ENCODE measurements around the gene CREB5.
"Not testable (repeated sequence)": the region's sequence is repeated elsewhere in the genome, so short reads cannot be mapped to it uniquely, and the experiment has no call there.

The CREB5 gene

DNA sequence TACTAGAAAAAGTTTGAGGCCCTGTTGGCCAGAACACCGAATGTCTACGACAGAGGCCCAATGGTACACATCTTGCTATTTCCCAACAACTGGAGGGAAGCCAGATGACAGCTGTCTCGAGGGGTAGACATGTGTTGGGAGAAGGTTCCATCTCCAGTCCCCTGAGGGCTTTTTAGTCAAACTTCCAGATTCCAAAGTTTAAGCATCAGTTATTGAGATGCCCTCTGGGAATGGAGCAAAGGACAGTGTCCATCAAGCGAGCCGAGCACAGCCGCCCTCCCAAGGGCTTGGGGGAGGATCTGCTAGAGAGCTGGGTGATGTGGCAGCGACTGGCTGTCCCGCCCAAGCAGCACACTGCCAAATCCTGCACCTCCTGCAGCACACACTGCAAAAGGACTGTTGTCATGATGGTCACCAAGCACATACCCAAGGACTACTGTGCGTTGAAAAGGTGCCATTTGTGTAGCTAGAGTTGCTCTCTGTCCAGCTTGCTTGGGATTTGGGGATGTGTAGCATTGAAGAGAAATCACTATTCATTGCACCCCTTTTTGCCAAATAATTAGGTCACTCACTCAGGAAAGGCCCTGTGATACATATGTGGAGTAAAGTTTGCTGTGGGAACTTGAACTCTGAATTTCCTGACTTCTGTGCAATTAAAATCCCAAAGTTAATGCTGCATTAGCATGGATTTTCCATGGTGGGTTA is 381.2 kb downstream of the CREB5 start:
- DNase-seq: no peak

DNA sequence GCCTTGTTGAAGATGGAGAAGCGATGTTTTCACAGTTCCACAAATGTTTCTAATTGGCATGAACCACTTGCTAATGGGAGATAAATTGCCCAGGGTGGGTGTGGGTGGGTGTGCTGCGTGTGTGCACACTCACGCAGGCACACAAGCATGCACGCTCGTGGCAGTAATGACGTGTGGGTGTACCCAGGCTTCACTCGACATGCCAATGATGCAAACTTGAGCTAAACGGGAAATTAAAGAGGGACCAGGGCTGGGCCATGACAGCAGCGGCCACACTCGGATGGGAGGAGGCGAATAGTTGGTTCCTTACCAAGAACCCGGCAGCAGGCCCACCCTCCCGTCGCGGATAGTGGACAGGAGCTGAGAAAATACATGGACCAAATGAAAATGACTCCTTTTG is 386.0 kb downstream of the CREB5 start:
- no peak for DNase-seq

DNA sequence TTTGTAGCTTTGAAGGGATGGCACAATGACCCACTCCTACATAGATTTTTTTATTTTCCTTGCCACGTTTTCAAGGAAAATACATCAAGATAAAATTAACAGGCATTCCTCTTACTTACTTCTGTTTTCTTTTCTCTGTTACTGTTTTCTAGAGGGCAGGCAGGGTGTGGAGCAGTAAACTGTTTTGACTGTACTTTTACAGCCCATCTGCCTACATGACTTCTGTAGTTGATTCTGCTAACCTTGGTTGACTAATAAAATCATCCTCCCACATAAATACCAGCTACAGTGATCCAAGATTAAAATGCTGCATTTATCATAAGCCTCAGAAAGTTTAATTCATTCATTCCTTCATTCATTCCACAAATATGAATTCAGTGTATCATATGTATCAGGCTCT is 387.3 kb downstream of the CREB5 start:
- DNase-seq: peak; percentile 41

DNA sequence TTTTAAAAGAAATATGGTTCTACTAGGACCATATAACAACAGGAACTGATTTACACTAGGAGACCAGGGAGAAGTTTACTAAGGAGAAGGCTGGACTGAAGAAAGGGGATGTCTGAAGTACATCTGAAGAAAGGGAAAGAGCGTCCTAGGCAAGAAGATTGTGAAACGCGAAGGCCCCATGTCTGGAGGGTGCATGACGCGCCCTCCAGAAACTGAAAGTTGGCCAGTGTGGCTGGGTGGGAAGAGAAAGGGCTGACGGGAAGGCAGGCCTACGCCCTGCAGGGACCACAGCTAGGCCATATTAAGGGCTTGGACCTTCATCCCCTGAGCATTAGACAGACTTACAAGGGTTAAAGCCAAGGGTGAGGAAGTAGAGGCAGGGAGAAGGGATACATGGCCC is 387.8 kb downstream of the CREB5 start:
- no peak for DNase-seq

DNA sequence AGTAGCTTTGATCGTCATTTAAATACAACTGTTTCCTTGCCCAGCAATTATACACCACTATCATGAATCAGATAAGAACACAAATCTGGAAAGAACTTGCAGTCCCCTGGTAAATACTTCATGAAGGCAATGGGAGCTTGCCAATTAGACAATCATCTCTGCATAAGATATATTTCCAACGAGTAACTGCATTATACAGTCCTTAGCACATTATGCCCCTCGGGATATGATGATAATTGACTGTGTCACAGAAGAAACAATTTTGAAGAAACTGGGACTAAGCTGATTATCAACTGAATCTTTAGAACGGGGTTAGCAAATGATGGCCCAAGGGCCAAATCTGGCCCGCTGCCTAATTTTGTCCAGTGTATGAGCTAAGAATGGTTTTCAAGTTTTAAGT is 390.1 kb downstream of the CREB5 start:
- DNase-seq: no peak

GRCh38 chr7:28804157-28804556 is 391.8 kb downstream of the CREB5 start:
- DNase-seq: no peak

GRCh38 chr7:28804990-28805389 is 392.7 kb downstream of the CREB5 start:
- DNase-seq: peak; percentile 94

DNA sequence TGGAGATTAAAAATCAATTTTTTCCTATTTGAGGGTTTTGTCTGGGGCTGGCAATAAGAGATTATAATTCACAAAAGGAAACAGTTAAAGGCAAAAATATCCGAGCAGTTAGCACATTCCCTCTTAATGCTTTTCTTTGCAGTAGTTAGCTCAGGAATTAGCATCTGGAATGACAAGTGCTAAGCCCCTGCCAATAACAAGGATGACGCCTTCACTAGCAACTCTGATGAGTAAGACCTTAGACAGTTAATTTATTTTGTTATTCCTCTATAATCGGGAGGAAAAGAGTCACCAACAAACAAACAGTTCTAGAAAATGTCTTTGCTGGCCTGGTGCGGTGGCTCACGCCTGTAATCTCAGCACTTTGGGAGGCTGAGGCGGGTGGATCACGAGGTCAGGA is 394.5 kb downstream of the CREB5 start:
- DNase-seq: peak; percentile 61

GRCh38 chr7:28807396-28807994 is 395.2 kb downstream of the CREB5 start:
- no peak for DNase-seq

- DNase-seq: peak; percentile 60
Observed at GRCh38 chr7:28808796-28809533, 396.6 kb downstream of the CREB5 start.

DNA sequence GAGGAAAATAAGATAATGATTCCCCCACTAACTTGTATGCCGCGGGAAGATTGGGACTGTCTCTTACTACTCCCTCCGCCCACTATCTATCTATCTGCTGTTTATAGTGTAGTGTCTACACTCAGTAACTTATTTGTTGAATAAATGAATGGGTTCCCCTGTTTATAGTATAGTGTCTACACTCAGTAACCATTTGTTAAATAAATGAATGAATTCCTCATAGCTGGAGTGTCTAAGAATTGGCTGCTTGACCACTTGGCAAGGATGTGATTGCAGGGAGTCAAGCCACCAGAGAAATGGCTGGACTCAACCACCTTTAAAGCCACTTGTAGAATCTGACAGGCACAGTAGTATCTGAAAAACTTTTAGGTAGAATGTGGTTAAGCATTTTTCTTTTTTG is 398.7 kb downstream of the CREB5 start:
- no peak for DNase-seq

DNA sequence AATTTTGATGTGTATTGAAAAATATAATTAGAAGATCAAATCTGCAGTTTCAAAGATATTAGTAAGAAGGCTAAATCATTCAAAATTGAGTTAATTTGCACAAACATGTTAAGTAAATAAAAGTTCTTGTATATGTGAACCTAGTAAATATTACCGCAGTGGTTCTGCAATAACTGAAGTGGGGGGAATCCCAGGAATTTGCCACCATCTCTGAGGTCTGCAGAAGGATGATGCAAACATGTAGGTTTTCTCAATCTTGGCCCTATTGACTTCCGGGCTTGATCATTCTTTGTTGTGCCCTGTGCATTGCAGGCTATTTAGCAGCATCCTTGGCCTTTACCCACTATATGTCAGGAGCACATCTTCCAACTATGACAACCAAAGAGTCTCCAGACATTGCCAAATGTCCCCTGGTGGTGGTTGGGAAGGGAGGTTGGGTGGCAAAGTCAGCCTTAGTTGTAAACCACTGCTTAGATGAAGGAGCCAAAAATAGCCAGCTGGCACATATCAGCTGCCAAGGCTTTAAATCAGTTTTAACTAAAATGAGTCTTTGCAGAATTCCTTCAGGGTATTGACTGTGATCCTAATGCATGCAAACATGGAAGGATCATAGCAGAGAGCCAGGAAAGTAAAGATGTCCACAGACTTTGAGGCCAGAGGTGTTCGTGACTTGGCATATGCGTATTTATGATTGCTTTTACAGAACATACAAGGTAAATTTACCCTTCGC is 399.5 kb downstream of the CREB5 start:
- DNase-seq: no peak

DNA sequence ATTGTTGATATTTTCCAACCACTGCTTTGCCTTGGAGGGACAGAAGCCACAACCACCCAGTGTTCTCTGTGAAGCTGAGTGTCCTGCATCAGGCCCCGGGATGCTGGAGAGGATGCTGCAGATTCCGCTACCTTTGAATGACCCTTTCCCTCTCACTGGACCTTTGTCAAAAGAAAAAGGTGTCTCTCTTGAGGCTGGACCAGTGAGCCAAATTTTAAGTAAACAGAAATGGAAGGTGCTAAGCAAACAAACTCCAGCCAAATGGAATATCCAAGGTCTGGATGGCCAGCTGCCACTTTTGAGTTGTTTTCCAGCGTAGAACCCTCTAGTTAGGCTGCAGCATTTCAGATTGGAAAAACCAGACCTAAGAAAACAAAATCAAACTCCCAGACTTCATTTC is 400.3 kb downstream of the CREB5 start:
- DNase-seq: no peak

- DNase-seq: no peak
Observed at GRCh38 chr7:28813243-28813962, 401.1 kb downstream of the CREB5 start.

DNA sequence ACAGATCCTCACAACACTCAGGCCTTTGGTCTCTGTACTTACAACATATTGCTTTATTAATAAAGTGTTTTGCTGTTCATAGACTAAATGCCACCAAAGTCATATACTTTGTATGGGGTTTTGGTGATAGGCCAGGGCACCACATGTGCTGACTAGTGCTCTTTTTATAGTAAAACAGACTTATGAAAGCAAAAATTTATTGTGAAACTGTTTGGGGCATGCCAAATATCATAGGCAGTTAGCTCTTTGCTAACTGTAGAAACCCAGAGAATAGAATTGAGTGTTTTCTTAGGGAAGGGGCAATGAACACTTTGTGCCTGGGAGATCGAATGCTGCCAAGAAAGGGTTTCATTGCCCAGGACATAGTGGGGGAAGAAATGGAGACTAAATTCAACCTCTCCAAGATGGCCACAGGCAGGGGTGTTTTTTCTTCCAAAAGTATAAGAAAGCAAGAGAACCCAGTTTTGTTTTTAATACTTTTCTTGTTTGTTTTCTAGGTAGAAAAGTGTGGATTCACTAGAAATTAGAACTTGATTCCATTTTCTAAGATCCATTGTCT is 403.1 kb downstream of the CREB5 start:
- no peak for DNase-seq

- DNase-seq: no peak
Observed at GRCh38 chr7:28815928-28816373, 403.6 kb downstream of the CREB5 start.

DNA sequence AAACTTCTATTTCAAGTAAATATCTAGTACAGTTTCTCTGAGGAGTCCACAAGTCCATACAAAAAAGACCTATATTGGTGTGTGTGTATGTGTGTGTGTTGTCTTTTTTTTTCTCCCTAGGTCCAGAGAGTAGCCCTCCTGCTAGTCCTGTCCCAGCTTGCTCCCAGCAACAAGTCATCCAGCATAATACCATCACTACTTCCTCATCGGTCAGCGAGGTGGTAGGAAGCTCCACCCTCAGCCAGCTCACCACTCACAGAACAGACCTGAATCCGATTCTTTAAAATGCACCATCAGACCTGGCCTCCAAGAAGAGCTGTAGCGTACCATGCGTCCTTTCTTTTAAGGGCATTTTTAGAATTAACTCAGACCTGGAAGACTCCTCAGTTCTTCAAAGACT is 406.7 kb downstream of the CREB5 start:
- no peak for DNase-seq

- no peak for DNase-seq
Observed at GRCh38 chr7:28823582-28823981, 411.3 kb downstream of the CREB5 start.

DNA sequence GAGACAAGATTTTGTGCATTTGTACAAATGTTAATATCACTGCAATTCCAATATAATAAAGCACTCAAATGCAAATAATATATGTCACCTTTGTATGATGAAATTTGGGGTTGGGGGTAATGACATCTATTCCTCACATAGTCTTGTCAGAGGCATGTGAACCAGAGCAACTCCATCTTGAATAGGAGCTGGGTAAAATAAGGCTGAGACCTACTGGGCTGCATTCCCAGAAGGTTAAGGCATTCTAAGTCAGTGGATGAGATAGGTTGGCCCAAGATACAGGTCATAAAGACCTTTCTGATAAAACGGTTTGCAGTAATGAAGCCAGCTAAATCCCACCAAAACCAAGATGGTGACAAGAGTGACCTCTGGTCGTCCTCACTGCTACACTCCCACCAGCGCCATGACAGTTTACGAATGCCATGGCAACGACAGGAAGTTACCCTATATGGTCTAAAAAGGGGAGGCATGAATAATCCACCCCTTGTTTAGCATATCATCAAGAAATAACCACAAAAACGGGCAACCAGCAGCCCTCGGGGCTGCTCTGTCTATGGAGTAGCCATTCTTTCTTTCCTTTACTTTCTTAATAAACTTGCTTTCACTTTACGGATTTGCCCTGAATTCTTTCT is 413.6 kb downstream of the CREB5 start:
- DNase-seq: not testable (repeated sequence)

DNA sequence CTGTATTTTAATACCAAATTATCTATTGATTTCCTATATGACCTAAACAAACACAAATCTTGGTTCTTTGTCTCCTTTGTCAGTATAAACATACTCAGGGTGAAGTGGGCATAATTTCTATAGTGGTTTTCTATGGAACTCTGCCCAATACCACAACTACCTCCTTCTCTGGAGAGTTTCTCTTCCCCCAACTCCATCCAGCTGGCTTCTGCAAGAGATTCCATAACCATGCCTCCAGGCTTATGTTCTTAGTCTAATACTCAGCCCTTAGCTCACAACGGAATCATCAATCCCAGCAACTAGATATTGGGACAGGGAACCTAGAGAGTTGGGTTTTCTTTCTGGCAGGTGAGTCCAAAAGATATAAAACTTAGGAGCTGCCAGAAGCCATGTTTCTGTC is 418.5 kb downstream of the CREB5 start:
- DNase-seq: no peak

- no peak for DNase-seq
Observed at GRCh38 chr7:28832669-28833068, 420.4 kb downstream of the CREB5 start.

- no peak for DNase-seq
Observed at GRCh38 chr7:28835800-28836199, 423.5 kb downstream of the CREB5 start.
